HCT116 (cell line): ENCODE results near the gene SRCAP.

Experiments used
- EGR1 ChIP-seq: IDR thresholded peaks from 2 replicates; pipeline ENCODE4 v1.6.1; 2012; ENCODE audit warnings: low read depth
- EZH2 ChIP-seq: fragments of 200-600 bp; sonication (generic); IDR thresholded peaks from 2 replicates; pipeline ENCODE4 v1.6.1; 2017; ENCODE audit warnings: antibody characterized with exemption, mixed run types
- EZH2phosphoT487 ChIP-seq: fragments of 200-600 bp; IDR thresholded peaks from 2 replicates; pipeline ENCODE4 v1.6.1; 2018; ENCODE audit warnings: antibody characterized with exemption, borderline replicate concordance
- JUND ChIP-seq: IDR thresholded peaks from 2 replicates; pipeline ENCODE4 v1.6.1; 2012
- POLR2A ChIP-seq: IDR thresholded peaks from 2 replicates; pipeline ENCODE4 v1.7.0; 2011; ENCODE audit warnings: borderline replicate concordance; ENCODE audit not compliant: insufficient read depth, insufficient read length; ENCODE audit errors: extremely low read depth
- POLR2AphosphoS5 ChIP-seq: IDR thresholded peaks from 2 replicates; pipeline ENCODE4 v1.6.1; 2011; ENCODE audit warnings: mild to moderate bottlenecking, low read depth, low read length, moderate library complexity
- RAD21 ChIP-seq: IDR thresholded peaks from 2 replicates; pipeline ENCODE4 v1.6.1; 2012; ENCODE audit warnings: low read depth, mild to moderate bottlenecking
- REST ChIP-seq: IDR thresholded peaks from 2 replicates; pipeline ENCODE4 v1.6.1; 2012; ENCODE audit warnings: low read depth
- SP1 ChIP-seq: IDR thresholded peaks from 2 replicates; pipeline ENCODE4 v1.6.1; 2012; ENCODE audit warnings: low read depth
- SRF ChIP-seq: IDR thresholded peaks from 2 replicates; pipeline ENCODE4 v1.6.1; 2012; ENCODE audit warnings: low read depth
- TF ChIP-seq, protein P1 (sequence below), 3 experiments: fragments of 200-600 bp in 1 of 3; sonication (generic) in 1 of 3; IDR thresholded peaks in 2 of 3; conservative IDR thresholded peaks in 1 of 3; 2 replicates each; pipeline ENCODE4 v1.5.1; 2012 to 2017; ENCODE audit warnings: low read depth in 2 of 3, low read length in 2 of 3, antibody characterized with exemption in 1 of 3, borderline replicate concordance in 1 of 3, control low read depth in 1 of 3, mild to moderate bottlenecking in 1 of 3, mixed read lengths in 1 of 3, mixed run types in 1 of 3, moderate library complexity in 1 of 3; ENCODE audit not compliant: insufficient read depth in 1 of 3

DNA sequence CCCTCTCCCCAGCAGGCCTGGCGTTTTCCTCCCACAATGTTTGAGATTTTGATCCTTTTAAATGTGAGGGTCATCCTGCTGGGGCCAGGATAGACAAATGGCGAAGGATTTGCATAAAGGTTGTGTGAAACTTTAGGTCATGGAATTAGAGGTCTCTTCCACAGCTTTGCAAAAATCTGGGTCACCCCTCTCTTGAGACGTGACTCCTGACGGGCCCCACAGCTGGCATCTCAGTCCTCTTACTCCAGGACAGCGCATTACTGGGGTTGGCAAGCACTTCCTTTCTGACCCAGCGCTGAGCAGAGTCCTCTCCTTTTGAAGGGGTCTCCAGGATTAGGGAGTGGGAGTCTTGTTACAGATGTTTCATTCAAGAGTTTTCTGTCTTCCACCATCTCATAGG is 80.6 kb downstream of the SRCAP start:
- TF ChIP-seq EZH2phosphoT487 (no peak), POLR2A (no peak), SP1 (no peak), POLR2AphosphoS5 (no peak), REST (no peak), RAD21 (no peak), EGR1 (no peak), EZH2 (no peak), JUND (no peak), SRF (no peak)
- TF ChIP-seq, protein P1, sequence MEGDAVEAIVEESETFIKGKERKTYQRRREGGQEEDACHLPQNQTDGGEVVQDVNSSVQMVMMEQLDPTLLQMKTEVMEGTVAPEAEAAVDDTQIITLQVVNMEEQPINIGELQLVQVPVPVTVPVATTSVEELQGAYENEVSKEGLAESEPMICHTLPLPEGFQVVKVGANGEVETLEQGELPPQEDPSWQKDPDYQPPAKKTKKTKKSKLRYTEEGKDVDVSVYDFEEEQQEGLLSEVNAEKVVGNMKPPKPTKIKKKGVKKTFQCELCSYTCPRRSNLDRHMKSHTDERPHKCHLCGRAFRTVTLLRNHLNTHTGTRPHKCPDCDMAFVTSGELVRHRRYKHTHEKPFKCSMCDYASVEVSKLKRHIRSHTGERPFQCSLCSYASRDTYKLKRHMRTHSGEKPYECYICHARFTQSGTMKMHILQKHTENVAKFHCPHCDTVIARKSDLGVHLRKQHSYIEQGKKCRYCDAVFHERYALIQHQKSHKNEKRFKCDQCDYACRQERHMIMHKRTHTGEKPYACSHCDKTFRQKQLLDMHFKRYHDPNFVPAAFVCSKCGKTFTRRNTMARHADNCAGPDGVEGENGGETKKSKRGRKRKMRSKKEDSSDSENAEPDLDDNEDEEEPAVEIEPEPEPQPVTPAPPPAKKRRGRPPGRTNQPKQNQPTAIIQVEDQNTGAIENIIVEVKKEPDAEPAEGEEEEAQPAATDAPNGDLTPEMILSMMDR (IDR thresholded peaks at IDR 0.05 in 2 of 3, conservative IDR thresholded peaks at IDR 0.05 in 1 of 3; ENCODE audit: borderline replicate concordance in 1 of 3, insufficient read depth in 1 of 3, low read depth in 2 of 3, low read length in 2 of 3) = no peak
